Fibroblast of lung (primary cell): ENCODE data around the gene SBSN. TPM values are rescaled to one million over a fixed set of nuclear protein-coding genes. Genes with fewer than 3 reads are reported as not detected.

Source experiments
- DNase-seq, 2 donors: peaks; one replicate each; pipeline versions ENCODE4 v3.0.0 to v3.0.0-alpha.2; 2010; ENCODE audit warnings: low read depth in 2 of 2
- H2AFZ ChIP-seq: 2 replicates; pipeline ENCODE4 v1.5.1; 2012; ENCODE audit warnings: low read length, control low read depth, inconsistent platforms
- H3K27ac ChIP-seq: 2 replicates; pipeline ENCODE4 v1.5.1; 2011; ENCODE audit warnings: low read length, control low read depth; ENCODE audit not compliant: insufficient read depth
- H3K27me3 ChIP-seq: 2 replicates; pipeline ENCODE4 v1.5.1; 2011; ENCODE audit warnings: mild to moderate bottlenecking, low read length; ENCODE audit not compliant: control insufficient read depth, insufficient read depth
- H3K36me3 ChIP-seq: 2 replicates; pipeline ENCODE4 v1.5.1; 2011; ENCODE audit warnings: low read length; ENCODE audit not compliant: control insufficient read depth, insufficient read depth
- H3K4me1 ChIP-seq: 2 replicates; pipeline ENCODE4 v1.5.1; 2011; ENCODE audit warnings: low read length; ENCODE audit not compliant: control insufficient read depth, insufficient read depth; ENCODE audit errors: extremely low read depth
- H3K4me2 ChIP-seq: 2 replicates; pipeline ENCODE4 v1.5.1; 2011; ENCODE audit warnings: low read length, control low read depth; ENCODE audit not compliant: insufficient read depth; ENCODE audit errors: extremely low read depth
- H3K4me3 ChIP-seq, 4 experiments: fragments of 200-600 bp in 1 of 4; sonication (generic) in 1 of 4; replicated peaks in 1 of 4; 2 replicates each; pipeline ENCODE4 v1.5.1; 2011 to 2016; ENCODE audit warnings: low read length in 4 of 4, low read depth in 3 of 4, mild to moderate bottlenecking in 3 of 4, control low read depth in 2 of 4, inconsistent platforms in 1 of 4, mixed read lengths in 1 of 4; ENCODE audit not compliant: insufficient read depth in 1 of 4; ENCODE audit errors: control extremely low read depth in 1 of 4
- H3K79me2 ChIP-seq: 2 replicates; pipeline ENCODE4 v1.5.1; 2012; ENCODE audit warnings: mild to moderate bottlenecking, low read length, inconsistent platforms; ENCODE audit not compliant: control insufficient read depth, insufficient read depth
- H3K9ac ChIP-seq: 2 replicates; pipeline ENCODE4 v1.5.1; 2011; ENCODE audit warnings: mild to moderate bottlenecking, low read length, control low read depth; ENCODE audit not compliant: insufficient read depth
- H3K9me3 ChIP-seq: 2 replicates; pipeline ENCODE4 v1.5.1; 2012; ENCODE audit warnings: low read depth, low read length; ENCODE audit not compliant: control insufficient read depth, insufficient read depth
- H4K20me1 ChIP-seq: 2 replicates; pipeline ENCODE4 v1.5.1; 2011; ENCODE audit warnings: low read length; ENCODE audit not compliant: control insufficient read depth, insufficient read depth; ENCODE audit errors: extremely low read depth
- CTCF ChIP-seq, 2 donors: IDR thresholded peaks in 1 of 2; conservative IDR thresholded peaks in 1 of 2; 1 replicate in 1 of 2; 2 replicates in 1 of 2; pipeline ENCODE4 v1.5.1; 2011 to 2012; ENCODE audit warnings: low read length in 2 of 2, control low read depth in 1 of 2, inconsistent platforms in 1 of 2, low read depth in 1 of 2, mild to moderate bottlenecking in 1 of 2
- EZH2 ChIP-seq: IDR thresholded peaks from 2 replicates; pipeline ENCODE4 v1.5.1; 2012; ENCODE audit warnings: low read length, control low read depth, mild to moderate bottlenecking; ENCODE audit errors: missing control alignments
- polyA plus RNA-seq, 2 donors: library from polyadenylated mRNA; depleted of rRNA in 1 of 2; stranded (reverse) in 1 of 2; unstranded in 1 of 2; fragments of >200 nt; gene quantifications; 2 replicates each; pipeline ENCODE4 v1.2.1, GENCODE V29; 2011 to 2012; ENCODE audit warnings: missing spikeins in 1 of 2
- total RNA-seq: library from RNA; depleted of rRNA; stranded (reverse); fragments of >200 nt; gene quantifications from 2 replicates; pipeline ENCODE4 v1.2.1, GENCODE V29; 2014

SBSN gene
- total and polyA plus RNA-seq, 2 donors (not counting 1 experiment from before 2014, with no cell fraction given): 1.6 to 4.1 TPM

- Histone ChIP-seq H3K9ac (no peak overlapping the region), H3K4me2 (no peak overlapping the region), H3K4me1 (peaks cover 5% of the 10 kb centered on the region), H3K27me3 (peaks cover 26% of the 10 kb centered on the region), H3K79me2 (no peaks in the 10 kb centered on the region), H4K20me1 (no peaks in the 10 kb centered on the region), H3K9me3 (no peaks in the 10 kb centered on the region), H2AFZ (no peak overlapping the region), H3K4me3 (no peak overlapping the region), H3K27ac (no peak overlapping the region), H3K36me3 (no peaks in the 10 kb centered on the region)
- peak in 1 of 2 donors; percentile 32 for TF ChIP-seq CTCF (conservative IDR thresholded peaks at IDR 0.05 in 1 of 2, IDR thresholded peaks at IDR 0.05 in 1 of 2; ENCODE audit: low read depth in 1 of 2, low read length in 2 of 2)
- no peak for TF ChIP-seq EZH2
- peak; percentile 22 to 24 for DNase-seq
Observed at GRCh38 chr19:35555301-35556005, 27.3 kb upstream of the SBSN start.

GRCh38 chr19:35554076-35554475 is 26.0 kb upstream of the SBSN start:
- H3K79me2 ChIP-seq: no peaks in the 10 kb centered on the region
- H4K20me1 ChIP-seq: no peaks in the 10 kb centered on the region
- no peak overlapping the region for H3K4me3 ChIP-seq
- no peak overlapping the region for H3K9ac ChIP-seq
- peaks cover 5% of the 10 kb centered on the region for H3K4me1 ChIP-seq
- no peak overlapping the region for H3K27ac ChIP-seq
- H3K36me3 ChIP-seq: no peaks in the 10 kb centered on the region
- no peaks in the 10 kb centered on the region for H3K9me3 ChIP-seq
- no peak for DNase-seq
- no peak for TF ChIP-seq EZH2
- no peak for TF ChIP-seq CTCF (conservative IDR thresholded peaks at IDR 0.05 in 1 of 2, IDR thresholded peaks at IDR 0.05 in 1 of 2; ENCODE audit: low read depth in 1 of 2, low read length in 2 of 2)
- H2AFZ ChIP-seq: no peak overlapping the region
- H3K4me2 ChIP-seq: no peak overlapping the region
- H3K27me3 ChIP-seq: peaks cover 13% of the 10 kb centered on the region

- H2AFZ ChIP-seq: no peak overlapping the region
- H3K36me3 ChIP-seq: no peaks in the 10 kb centered on the region
- H3K4me3 ChIP-seq: no peak overlapping the region
- H3K27ac ChIP-seq: no peak overlapping the region
- no peaks in the 10 kb centered on the region for H3K79me2 ChIP-seq
- peaks cover 5% of the 10 kb centered on the region for H3K4me1 ChIP-seq
- H4K20me1 ChIP-seq: no peaks in the 10 kb centered on the region
- H3K9ac ChIP-seq: no peak overlapping the region
- no peak overlapping the region for H3K4me2 ChIP-seq
- peaks cover 7% of the 10 kb centered on the region for H3K27me3 ChIP-seq
- H3K9me3 ChIP-seq: no peaks in the 10 kb centered on the region
- DNase-seq: no peak
- TF ChIP-seq CTCF (conservative IDR thresholded peaks at IDR 0.05 in 1 of 2, IDR thresholded peaks at IDR 0.05 in 1 of 2; ENCODE audit: low read depth in 1 of 2, low read length in 2 of 2) (no peak), EZH2 (no peak)
Observed at GRCh38 chr19:35553385-35554000, 25.4 kb upstream of the SBSN start.
